ENCODE data around the gene AGER. TPM values are rescaled to one million over a fixed set of nuclear protein-coding genes. Genes with fewer than 3 reads are reported as not detected.
A peak's percentile ranks its signal among the peaks of the same experiment; 100 is the strongest.

The AGER gene
- polyA plus RNA-seq, 1 of the 3 experiments (the other 2 are of a cell fraction), result 3.5 TPM

DNA sequence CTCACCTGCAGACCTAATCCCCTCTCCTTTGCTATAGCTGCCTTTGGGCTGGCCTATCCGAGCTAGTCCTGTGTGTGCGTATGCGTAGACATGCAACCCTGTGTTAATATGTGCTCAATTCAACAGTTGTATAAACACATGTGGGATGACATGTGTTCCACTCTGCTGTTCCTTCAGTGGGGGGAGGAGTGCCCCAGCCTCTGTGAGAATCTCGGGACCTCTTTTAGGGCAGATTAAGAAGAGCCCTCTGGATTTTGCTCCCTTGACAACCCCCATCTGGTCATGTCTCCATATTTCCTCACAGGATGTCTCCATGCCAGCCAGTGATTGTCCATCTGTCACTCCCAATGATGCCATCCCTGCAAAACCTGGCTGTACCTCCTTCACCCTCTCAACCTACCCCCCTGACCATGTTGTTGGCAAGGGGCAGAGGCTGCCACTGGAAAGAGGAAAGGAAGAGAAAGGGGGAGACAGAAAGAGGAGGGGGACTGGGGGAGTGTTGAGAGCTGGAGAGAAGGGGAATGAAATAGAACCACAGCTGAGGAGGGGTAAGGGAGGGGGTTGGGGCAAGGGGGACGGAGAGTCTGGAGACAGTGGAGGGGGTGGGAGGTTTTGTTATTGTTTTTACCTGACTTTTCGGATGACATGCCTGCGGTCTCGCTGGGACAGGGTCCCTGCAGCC is 32.7 kb downstream of the AGER start:
- Histone ChIP-seq H3K27ac (ENCODE audit: low read depth in 2 of 2, low read length in 1 of 2) (no peak overlapping the region; a peak in 1 of 4 replicates), H4K20me1 (ENCODE audit: insufficient read depth) (no peaks in the 10 kb centered on the region), H3K36me3 (replicated peaks in 1 of 2; ENCODE audit: control insufficient read depth in 1 of 2, insufficient read depth in 2 of 2, low read length in 1 of 2) (peaks cover 0 to 2% of the 10 kb centered on the region in 2 experiments), H3K9ac (no peak overlapping the region), H3K79me2 (ENCODE audit: insufficient read depth) (peaks cover 19% of the 10 kb centered on the region), H3K27me3 (ENCODE audit: insufficient read depth) (no peaks in the 10 kb centered on the region), H3K4me2 (peak overlapping the region; percentile 64), H3K9me2 (no peaks in the 10 kb centered on the region), H3K9me3 (no peaks in the 10 kb centered on the region), H3F3A (replicated peaks; ENCODE audit: insufficient read depth) (peaks cover 4% of the 10 kb centered on the region), H3K4me3 (ENCODE audit: low read depth in 2 of 2, low read length in 1 of 2) (peak overlapping the region in 1 of 2 experiments; percentile 41; a peak in 3 of 4 replicates), H2AFZ (ENCODE audit: low read depth) (no peak overlapping the region), H3K4me1 (ENCODE audit: control insufficient read depth in 1 of 2, insufficient read depth in 2 of 2, low read depth in 1 of 2, low read length in 1 of 2) (peaks cover 13 to 31% of the 10 kb centered on the region in 2 experiments; a peak in 3 of 4 replicates)
- no peak for DNase-seq
- POLR2A ChIA-PET, result interaction anchor here (1.6 kb wide), 1 partner anchor 26 kb away, joined by 5 read pairs; no protein-coding TSS in a partner anchor
- CTCF ChIA-PET, result interaction anchor here (0.6 to 0.9 kb wide), 3 partner anchors 14 to 33 kb away, joined by 3 to 8 read pairs (median 3); no protein-coding TSS in a partner anchor
- WGBS (ENCODE audit: low lambda C conversion rate), result 61% methylated on average over 7 of the region's 8 CpGs
- TF ChIP-seq ELF1 (IDR thresholded peaks at IDR 0.05) (no peak), RAD21 (IDR thresholded peaks at IDR 0.05; ENCODE audit: low read length) (no peak), GATA2 (CRISPR knock-in tag; IDR thresholded peaks at IDR 0.05) (no peak), MXI1 (IDR thresholded peaks at IDR 0.05; ENCODE audit: low read depth, low read length) (peak; percentile 24; the same call in 1 of the 2 replicates)

DNA sequence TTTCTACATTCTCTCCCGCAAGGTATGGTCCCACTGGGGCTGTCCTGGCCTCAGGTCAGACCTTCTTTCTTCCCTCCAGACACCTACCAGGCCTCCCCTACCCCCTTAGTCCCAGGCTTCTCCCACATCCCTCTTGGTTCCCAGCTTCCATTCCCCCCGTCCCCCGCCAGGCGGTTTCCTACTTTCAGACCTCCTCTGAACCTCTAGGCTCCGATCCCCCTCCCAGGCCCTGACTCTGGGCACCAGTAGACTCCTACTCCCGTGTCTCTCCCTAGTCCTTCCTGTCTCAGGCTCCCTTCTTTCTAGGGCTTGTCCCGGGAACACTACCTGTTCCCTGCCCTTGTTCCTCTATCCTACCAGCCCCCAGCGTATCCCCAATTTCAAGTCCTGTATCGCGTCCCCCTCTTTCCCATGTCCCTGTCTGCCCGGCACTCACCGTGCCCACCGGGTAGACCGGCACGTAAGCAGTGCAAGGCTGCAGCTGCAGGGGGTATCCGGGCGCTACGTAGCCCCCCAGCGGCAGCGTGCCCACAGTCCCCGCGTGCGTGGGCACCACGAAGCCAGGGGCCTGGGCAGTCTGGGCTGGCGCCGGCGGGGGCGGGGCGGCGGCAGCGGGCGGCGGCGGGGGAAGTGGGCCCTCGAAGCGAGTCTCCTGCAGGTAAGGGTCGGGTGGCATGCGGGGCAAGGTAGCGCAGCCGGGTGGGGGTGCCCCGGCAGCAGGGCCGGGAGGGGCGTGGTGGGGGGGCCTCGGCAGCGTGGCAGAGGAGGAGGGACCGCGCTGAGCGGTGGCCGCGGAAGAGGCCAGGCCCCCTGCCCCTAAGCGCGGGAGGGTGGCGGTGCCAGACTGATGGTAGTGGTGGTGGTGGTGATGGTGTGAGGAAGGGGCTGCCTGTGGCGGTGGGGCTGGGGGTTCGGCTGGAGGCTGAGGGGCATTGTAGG is 33.9 kb downstream of the AGER start:
- Histone ChIP-seq H3K4me3 (ENCODE audit: low read depth in 2 of 2, low read length in 1 of 2) (no peak overlapping the region), H3K36me3 (replicated peaks in 1 of 2; ENCODE audit: control insufficient read depth in 1 of 2, insufficient read depth in 2 of 2, low read length in 1 of 2) (no peaks in the 10 kb centered on the region), H3K27me3 (ENCODE audit: insufficient read depth) (no peaks in the 10 kb centered on the region), H4K20me1 (ENCODE audit: insufficient read depth) (no peaks in the 10 kb centered on the region), H3F3A (replicated peaks; ENCODE audit: insufficient read depth) (peaks cover 4% of the 10 kb centered on the region), H3K79me2 (ENCODE audit: insufficient read depth) (peaks cover 11% of the 10 kb centered on the region), H3K9ac (no peak overlapping the region), H3K9me3 (no peaks in the 10 kb centered on the region), H3K4me1 (ENCODE audit: control insufficient read depth in 1 of 2, insufficient read depth in 2 of 2, low read depth in 1 of 2, low read length in 1 of 2) (peaks cover 13 to 27% of the 10 kb centered on the region in 2 experiments; a peak in 3 of 4 replicates), H3K27ac (ENCODE audit: low read depth in 2 of 2, low read length in 1 of 2) (no peak overlapping the region), H3K4me2 (no peak overlapping the region), H2AFZ (ENCODE audit: low read depth) (no peak overlapping the region), H3K9me2 (no peaks in the 10 kb centered on the region)
- 91% methylated on average over 51 of the region's 55 CpGs for WGBS (ENCODE audit: low lambda C conversion rate)
- TF ChIP-seq ELF1 (IDR thresholded peaks at IDR 0.05) (no peak), EZH2phosphoT487 (IDR thresholded peaks at IDR 0.05; ENCODE audit: borderline replicate concordance, low read depth) (no peak), RAD21 (IDR thresholded peaks at IDR 0.05; ENCODE audit: low read length) (no peak), YY1 (IDR thresholded peaks at IDR 0.05; ENCODE audit: low read depth) (no peak), NFIC (IDR thresholded peaks at IDR 0.05; ENCODE audit: borderline replicate concordance) (no peak), GATA2 (CRISPR knock-in tag; IDR thresholded peaks at IDR 0.05) (no peak), TAF1 (IDR thresholded peaks at IDR 0.05; ENCODE audit: borderline replicate concordance, low read depth, low read length) (no peak), MXI1 (IDR thresholded peaks at IDR 0.05; ENCODE audit: low read depth, low read length) (no peak), TEAD4 (IDR thresholded peaks at IDR 0.05; ENCODE audit: borderline replicate concordance, insufficient read depth) (no peak), FOXJ3 (CRISPR knock-in tag; IDR thresholded peaks at IDR 0.05) (no peak)
- TF ChIP-seq, protein P1, sequence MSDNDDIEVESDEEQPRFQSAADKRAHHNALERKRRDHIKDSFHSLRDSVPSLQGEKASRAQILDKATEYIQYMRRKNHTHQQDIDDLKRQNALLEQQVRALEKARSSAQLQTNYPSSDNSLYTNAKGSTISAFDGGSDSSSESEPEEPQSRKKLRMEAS (IDR thresholded peaks at IDR 0.05; ENCODE audit: low read depth), result no peak
- TF ChIP-seq, protein P2, sequence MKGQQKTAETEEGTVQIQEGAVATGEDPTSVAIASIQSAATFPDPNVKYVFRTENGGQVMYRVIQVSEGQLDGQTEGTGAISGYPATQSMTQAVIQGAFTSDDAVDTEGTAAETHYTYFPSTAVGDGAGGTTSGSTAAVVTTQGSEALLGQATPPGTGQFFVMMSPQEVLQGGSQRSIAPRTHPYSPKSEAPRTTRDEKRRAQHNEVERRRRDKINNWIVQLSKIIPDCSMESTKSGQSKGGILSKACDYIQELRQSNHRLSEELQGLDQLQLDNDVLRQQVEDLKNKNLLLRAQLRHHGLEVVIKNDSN (IDR thresholded peaks at IDR 0.05; ENCODE audit: borderline replicate concordance, low read depth), result no peak
- TF ChIP-seq, protein P3, sequence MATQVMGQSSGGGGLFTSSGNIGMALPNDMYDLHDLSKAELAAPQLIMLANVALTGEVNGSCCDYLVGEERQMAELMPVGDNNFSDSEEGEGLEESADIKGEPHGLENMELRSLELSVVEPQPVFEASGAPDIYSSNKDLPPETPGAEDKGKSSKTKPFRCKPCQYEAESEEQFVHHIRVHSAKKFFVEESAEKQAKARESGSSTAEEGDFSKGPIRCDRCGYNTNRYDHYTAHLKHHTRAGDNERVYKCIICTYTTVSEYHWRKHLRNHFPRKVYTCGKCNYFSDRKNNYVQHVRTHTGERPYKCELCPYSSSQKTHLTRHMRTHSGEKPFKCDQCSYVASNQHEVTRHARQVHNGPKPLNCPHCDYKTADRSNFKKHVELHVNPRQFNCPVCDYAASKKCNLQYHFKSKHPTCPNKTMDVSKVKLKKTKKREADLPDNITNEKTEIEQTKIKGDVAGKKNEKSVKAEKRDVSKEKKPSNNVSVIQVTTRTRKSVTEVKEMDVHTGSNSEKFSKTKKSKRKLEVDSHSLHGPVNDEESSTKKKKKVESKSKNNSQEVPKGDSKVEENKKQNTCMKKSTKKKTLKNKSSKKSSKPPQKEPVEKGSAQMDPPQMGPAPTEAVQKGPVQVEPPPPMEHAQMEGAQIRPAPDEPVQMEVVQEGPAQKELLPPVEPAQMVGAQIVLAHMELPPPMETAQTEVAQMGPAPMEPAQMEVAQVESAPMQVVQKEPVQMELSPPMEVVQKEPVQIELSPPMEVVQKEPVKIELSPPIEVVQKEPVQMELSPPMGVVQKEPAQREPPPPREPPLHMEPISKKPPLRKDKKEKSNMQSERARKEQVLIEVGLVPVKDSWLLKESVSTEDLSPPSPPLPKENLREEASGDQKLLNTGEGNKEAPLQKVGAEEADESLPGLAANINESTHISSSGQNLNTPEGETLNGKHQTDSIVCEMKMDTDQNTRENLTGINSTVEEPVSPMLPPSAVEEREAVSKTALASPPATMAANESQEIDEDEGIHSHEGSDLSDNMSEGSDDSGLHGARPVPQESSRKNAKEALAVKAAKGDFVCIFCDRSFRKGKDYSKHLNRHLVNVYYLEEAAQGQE (IDR thresholded peaks at IDR 0.05; ENCODE audit: low read depth, low read length), result no peak
- TF ChIP-seq, protein P4, sequence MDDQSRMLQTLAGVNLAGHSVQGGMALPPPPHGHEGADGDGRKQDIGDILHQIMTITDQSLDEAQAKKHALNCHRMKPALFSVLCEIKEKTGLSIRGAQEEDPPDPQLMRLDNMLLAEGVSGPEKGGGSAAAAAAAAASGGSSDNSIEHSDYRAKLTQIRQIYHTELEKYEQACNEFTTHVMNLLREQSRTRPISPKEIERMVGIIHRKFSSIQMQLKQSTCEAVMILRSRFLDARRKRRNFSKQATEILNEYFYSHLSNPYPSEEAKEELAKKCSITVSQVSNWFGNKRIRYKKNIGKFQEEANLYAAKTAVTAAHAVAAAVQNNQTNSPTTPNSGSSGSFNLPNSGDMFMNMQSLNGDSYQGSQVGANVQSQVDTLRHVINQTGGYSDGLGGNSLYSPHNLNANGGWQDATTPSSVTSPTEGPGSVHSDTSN (IDR thresholded peaks at IDR 0.05), result no peak
- TF ChIP-seq, protein P5, sequence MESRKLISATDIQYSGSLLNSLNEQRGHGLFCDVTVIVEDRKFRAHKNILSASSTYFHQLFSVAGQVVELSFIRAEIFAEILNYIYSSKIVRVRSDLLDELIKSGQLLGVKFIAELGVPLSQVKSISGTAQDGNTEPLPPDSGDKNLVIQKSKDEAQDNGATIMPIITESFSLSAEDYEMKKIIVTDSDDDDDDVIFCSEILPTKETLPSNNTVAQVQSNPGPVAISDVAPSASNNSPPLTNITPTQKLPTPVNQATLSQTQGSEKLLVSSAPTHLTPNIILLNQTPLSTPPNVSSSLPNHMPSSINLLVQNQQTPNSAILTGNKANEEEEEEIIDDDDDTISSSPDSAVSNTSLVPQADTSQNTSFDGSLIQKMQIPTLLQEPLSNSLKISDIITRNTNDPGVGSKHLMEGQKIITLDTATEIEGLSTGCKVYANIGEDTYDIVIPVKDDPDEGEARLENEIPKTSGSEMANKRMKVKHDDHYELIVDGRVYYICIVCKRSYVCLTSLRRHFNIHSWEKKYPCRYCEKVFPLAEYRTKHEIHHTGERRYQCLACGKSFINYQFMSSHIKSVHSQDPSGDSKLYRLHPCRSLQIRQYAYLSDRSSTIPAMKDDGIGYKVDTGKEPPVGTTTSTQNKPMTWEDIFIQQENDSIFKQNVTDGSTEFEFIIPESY (IDR thresholded peaks at IDR 0.05; ENCODE audit: borderline replicate concordance, low read depth), result no peak
- DNase-seq, result no peak
- ChIA-PET CTCF (no interaction called here), POLR2A (no interaction called here)
